CD14-positive monocyte (primary cell): ENCODE data around the gene PWWP2B. TPM values are rescaled to one million over a fixed set of nuclear protein-coding genes. Genes with fewer than 3 reads are reported as not detected.
"Not testable (repeated sequence)": the region's sequence is repeated elsewhere in the genome, so short reads cannot be mapped to it uniquely, and the experiment has no call there.

Source experiments
- DNase-seq, 3 donors: peaks; one replicate each; pipeline ENCODE4 v3.0.0-alpha.2; 2011 to 2022
- H2AFZ ChIP-seq: 2 replicates; pipeline ENCODE4 v1.6.0; 2012; ENCODE audit warnings: mild to moderate bottlenecking, low read depth, low read length, inconsistent platforms; ENCODE audit not compliant: insufficient read depth, poor library complexity, severe bottlenecking
- H3K27ac ChIP-seq, 2 donors: 1 replicate in 1 of 2; 2 replicates in 1 of 2; pipeline ENCODE4 v1.5.1; 2012 to 2013; ENCODE audit warnings: low read length in 2 of 2, control low read depth in 1 of 2, inconsistent platforms in 1 of 2, low read depth in 1 of 2, mild to moderate bottlenecking in 1 of 2
- H3K27me3 ChIP-seq, 2 donors: one replicate each; pipeline versions ENCODE4 v1.6.0 to v1.6.1; 2011 to 2013; ENCODE audit warnings: low read length in 2 of 2; ENCODE audit not compliant: control insufficient read depth in 2 of 2, insufficient read depth in 2 of 2
- H3K36me3 ChIP-seq, 2 donors: replicated peaks in 1 of 2; 1 replicate in 1 of 2; 2 replicates in 1 of 2; pipeline versions ENCODE4 v1.5.1 to v1.6.1; 2012 to 2013; ENCODE audit warnings: low read length in 2 of 2, control low read depth in 1 of 2, inconsistent platforms in 1 of 2, mild to moderate bottlenecking in 1 of 2; ENCODE audit not compliant: insufficient read depth in 2 of 2, control insufficient read depth in 1 of 2
- H3K4me1 ChIP-seq, 2 donors: 1 replicate in 1 of 2; 2 replicates in 1 of 2; pipeline versions ENCODE4 v1.5.1 to v1.6.1; 2012 to 2013; ENCODE audit warnings: low read length in 2 of 2, control low read depth in 1 of 2, inconsistent platforms in 1 of 2, mild to moderate bottlenecking in 1 of 2, moderate library complexity in 1 of 2; ENCODE audit not compliant: insufficient read depth in 2 of 2, control insufficient read depth in 1 of 2
- H3K4me2 ChIP-seq: replicated peaks from 2 replicates; pipeline ENCODE3; 2012; ENCODE audit warnings: low read length, moderate library complexity, mild to moderate bottlenecking; ENCODE audit not compliant: poor library complexity, severe bottlenecking; ENCODE audit errors: extremely low read depth
- H3K4me3 ChIP-seq, 3 experiments: fragments of 200-600 bp in 1 of 3; sonication (generic) in 1 of 3; replicated peaks in 1 of 3; 1 replicate in 2 of 3; 2 replicates in 1 of 3; pipeline ENCODE4 v1.5.1; 2011 to 2013; ENCODE audit warnings: low read length in 3 of 3, mild to moderate bottlenecking in 3 of 3, control low read depth in 2 of 3, low read depth in 2 of 3, inconsistent platforms in 1 of 3, moderate library complexity in 1 of 3
- H3K79me2 ChIP-seq: 2 replicates; pipeline ENCODE4 v1.6.0; 2012; ENCODE audit warnings: mild to moderate bottlenecking, control low read depth, inconsistent platforms, low read length, moderate library complexity; ENCODE audit not compliant: insufficient read depth
- H3K9ac ChIP-seq: 2 replicates; pipeline ENCODE4 v1.6.0; 2017; ENCODE audit warnings: low read length, mild to moderate bottlenecking; ENCODE audit not compliant: insufficient read depth, poor library complexity, severe bottlenecking
- H3K9me3 ChIP-seq, 2 donors: replicated peaks in 1 of 2; 1 replicate in 1 of 2; 2 replicates in 1 of 2; pipeline versions ENCODE4 v1.5.1 to v1.6.1; 2012 to 2013; ENCODE audit warnings: low read length in 2 of 2, control low read depth in 1 of 2; ENCODE audit not compliant: control insufficient read depth in 1 of 2, insufficient read depth in 1 of 2
- H4K20me1 ChIP-seq: 2 replicates; pipeline ENCODE4 v1.6.0; 2012; ENCODE audit warnings: mild to moderate bottlenecking, low read length, control low read depth, moderate library complexity; ENCODE audit not compliant: insufficient read depth
- H3K27ac Mint-ChIP-seq, 7 donors: one replicate each; pipeline ENCODE4 v1.8.0; 2020; ENCODE audit warnings: mild to moderate bottlenecking in 7 of 7, mixed read lengths in 7 of 7, moderate library complexity in 6 of 7, inconsistent platforms in 2 of 7
- H3K27me3 Mint-ChIP-seq, 3 donors: one replicate each; pipeline ENCODE4 v1.8.0; 2021 to 2022; ENCODE audit warnings: low read depth in 3 of 3, mild to moderate bottlenecking in 3 of 3, mixed read lengths in 3 of 3, moderate library complexity in 3 of 3, inconsistent platforms in 1 of 3
- H3K36me3 Mint-ChIP-seq, 2 donors: one replicate each; pipeline ENCODE4 v1.8.0; 2020; ENCODE audit warnings: mixed read lengths in 2 of 2, inconsistent platforms in 1 of 2, mild to moderate bottlenecking in 1 of 2
- H3K4me1 Mint-ChIP-seq: one replicate; pipeline ENCODE4 v1.8.0; 2020; ENCODE audit warnings: mild to moderate bottlenecking, mixed read lengths
- H3K4me3 Mint-ChIP-seq, 2 donors: one replicate each; pipeline ENCODE4 v1.8.0; 2020; ENCODE audit warnings: mild to moderate bottlenecking in 2 of 2, mixed read lengths in 2 of 2, moderate library complexity in 1 of 2
- H3K9me3 Mint-ChIP-seq, 7 donors: one replicate each; pipeline ENCODE4 v1.8.0; 2020 to 2022; ENCODE audit warnings: mixed read lengths in 7 of 7, mild to moderate bottlenecking in 6 of 7, moderate library complexity in 6 of 7, inconsistent platforms in 2 of 7
- WGBS: methylation state at CpG from one replicate; pipeline ENCODE4 v1.1.5; 2013; ENCODE audit warnings: missing lambda C conversion rate; ENCODE audit not compliant: insufficient coverage; 5-methylcytosine and 5-hydroxymethylcytosine counted together
- intact Hi-C, 2 donors: fragments of 100-400 bp; cut with micrococcal nuclease; formaldehyde crosslinking; loops; one replicate each; pipeline versions ENCODE4 v1.15.0 to v1.15.1; 2023
- polyA plus RNA-seq, 3 donors: library from polyadenylated mRNA; depleted of rRNA in 1 of 3; unstranded in 2 of 3; stranded (reverse) in 1 of 3; fragments of 300-500 nt in 2 of 3; fragments of >200 nt in 1 of 3; fragmentation: Illumina TruSeq in 2 of 3; gene quantifications; 1 replicate in 2 of 3; 2 replicates in 1 of 3; pipeline ENCODE4 v1.2.3, GENCODE V29; 2012 to 2021
- TF ChIP-seq, protein P1 (sequence below): fragments of 200-600 bp; IDR thresholded peaks from one replicate; pipeline ENCODE4 v1.8.0; 2022; ENCODE audit warnings: antibody characterized with exemption, mild to moderate bottlenecking

PWWP2B gene
- polyA plus RNA-seq, 3 donors: 2.4 to 6.9 (median 2.7) TPM

DNA sequence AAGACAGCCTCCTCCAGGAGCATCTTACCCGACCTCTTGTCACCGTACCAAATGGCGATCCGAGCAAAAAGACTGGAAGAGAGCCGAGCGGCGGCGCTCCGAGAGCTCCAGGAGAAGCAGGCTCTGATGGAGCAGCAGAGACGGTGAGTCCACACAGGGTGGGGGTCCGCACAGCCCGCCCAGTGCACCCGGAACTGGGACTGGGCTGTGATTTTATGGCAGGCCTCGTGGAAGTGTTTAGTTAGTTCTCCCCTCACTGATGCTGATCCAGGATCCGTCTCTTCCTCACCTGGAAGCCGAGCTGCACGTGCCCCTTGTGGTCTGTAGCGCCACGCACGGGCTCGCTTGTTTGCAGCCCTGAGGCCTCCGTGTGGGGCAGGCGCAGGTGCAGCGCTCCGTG, 45.4 kb upstream of the PWWP2B start:
- intact Hi-C loops: loop anchor here (1.0 to 5.0 kb wide), 3 partner anchors 44 to 129 kb away; partner anchors contain the start of gene STK32C (in 1 of the 2)
- peak overlapping the region in 1 of 7 donors; percentile 25 for H3K27ac Mint-ChIP-seq
- no peak overlapping the region for H3K4me3 ChIP-seq
- H3K9me3 ChIP-seq: no peaks in the 10 kb centered on the region
- no peak for DNase-seq
- peaks cover 43 to 45% of the 10 kb centered on the region in 2 donors for H3K36me3 Mint-ChIP-seq
- no peak overlapping the region for H3K9ac ChIP-seq
- no peaks in the 10 kb centered on the region for H4K20me1 ChIP-seq
- no peaks in the 10 kb centered on the region for H3K79me2 ChIP-seq
- peaks cover 7 to 38% of the 10 kb centered on the region in 2 donors for H3K36me3 ChIP-seq
- H3K27ac ChIP-seq: no peak overlapping the region
- WGBS: 98% methylated on average over 11 of the region's 25 CpGs
- TF ChIP-seq, protein P1, sequence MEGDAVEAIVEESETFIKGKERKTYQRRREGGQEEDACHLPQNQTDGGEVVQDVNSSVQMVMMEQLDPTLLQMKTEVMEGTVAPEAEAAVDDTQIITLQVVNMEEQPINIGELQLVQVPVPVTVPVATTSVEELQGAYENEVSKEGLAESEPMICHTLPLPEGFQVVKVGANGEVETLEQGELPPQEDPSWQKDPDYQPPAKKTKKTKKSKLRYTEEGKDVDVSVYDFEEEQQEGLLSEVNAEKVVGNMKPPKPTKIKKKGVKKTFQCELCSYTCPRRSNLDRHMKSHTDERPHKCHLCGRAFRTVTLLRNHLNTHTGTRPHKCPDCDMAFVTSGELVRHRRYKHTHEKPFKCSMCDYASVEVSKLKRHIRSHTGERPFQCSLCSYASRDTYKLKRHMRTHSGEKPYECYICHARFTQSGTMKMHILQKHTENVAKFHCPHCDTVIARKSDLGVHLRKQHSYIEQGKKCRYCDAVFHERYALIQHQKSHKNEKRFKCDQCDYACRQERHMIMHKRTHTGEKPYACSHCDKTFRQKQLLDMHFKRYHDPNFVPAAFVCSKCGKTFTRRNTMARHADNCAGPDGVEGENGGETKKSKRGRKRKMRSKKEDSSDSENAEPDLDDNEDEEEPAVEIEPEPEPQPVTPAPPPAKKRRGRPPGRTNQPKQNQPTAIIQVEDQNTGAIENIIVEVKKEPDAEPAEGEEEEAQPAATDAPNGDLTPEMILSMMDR: no peak
- no peaks in the 10 kb centered on the region for H3K9me3 Mint-ChIP-seq
- H2AFZ ChIP-seq: no peak overlapping the region
- H3K27me3 Mint-ChIP-seq: peaks cover 0 to 2% (median 2%) of the 10 kb centered on the region in 3 donors
- no peaks in the 10 kb centered on the region for H3K27me3 ChIP-seq
- H3K4me1 ChIP-seq: peaks cover 2% of the 10 kb centered on the region in 2 donors
- H3K4me1 Mint-ChIP-seq: peaks cover 9% of the 10 kb centered on the region
- no peak overlapping the region for H3K4me2 ChIP-seq
- no peak overlapping the region for H3K4me3 Mint-ChIP-seq

DNA sequence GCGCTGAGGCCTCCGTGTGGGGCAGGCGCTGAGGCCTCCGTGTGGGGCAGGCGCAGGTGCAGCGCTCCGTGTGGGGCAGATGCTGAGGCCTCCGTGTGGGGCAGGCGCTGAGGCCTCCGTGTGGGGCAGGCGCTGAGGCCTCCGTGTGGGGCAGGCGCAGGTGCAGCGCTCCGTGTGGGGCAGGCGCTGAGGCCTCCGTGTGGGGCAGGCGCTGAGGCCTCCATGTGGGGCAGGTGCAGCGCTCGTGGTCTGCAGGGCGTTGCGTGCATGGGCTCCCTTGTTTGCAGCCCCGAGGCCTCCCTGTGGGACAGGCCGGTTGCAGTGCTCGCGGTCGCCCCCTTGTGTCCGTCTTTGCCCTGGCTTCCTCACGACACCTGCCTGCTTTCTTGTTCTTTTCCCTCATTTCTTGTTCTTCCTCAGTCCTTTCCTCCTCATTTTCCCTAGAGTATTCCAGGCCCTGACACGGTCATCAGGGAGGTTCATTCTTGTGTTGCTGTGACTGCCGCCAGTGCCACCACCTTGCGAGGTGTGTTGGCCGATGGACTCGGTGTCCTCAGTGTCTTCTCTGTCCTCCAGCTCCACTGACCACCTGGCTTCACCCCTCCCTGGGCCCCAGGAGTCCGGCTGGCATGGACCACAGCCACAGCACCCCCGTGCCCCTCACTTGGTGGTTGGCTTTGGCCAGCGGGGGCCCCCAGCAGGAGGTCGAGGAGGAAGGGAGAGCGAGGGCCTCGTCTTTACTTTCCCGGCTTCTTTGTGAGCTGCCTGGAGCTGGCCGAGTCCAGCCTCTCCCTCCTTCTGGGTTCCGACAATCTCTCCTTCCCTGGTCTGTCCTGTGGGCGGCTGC, 44.3 kb upstream of the PWWP2B start:
- H3K4me1 ChIP-seq, H3K4me3 ChIP-seq, H3K9ac ChIP-seq, H3K27me3 ChIP-seq, H3K27ac Mint-ChIP-seq, H3K27me3 Mint-ChIP-seq, H3K27ac ChIP-seq, H3K79me2 ChIP-seq, H3K9me3 Mint-ChIP-seq, H3K9me3 ChIP-seq, H2AFZ ChIP-seq, H4K20me1 ChIP-seq, H3K4me3 Mint-ChIP-seq, H3K4me2 ChIP-seq: not testable (repeated sequence)
- intact Hi-C loops: loop anchor here (2.0 to 5.0 kb wide), 2 partner anchors 45 to 130 kb away; partner anchors contain the start of gene STK32C (in 1 of the 2)
- 48% methylated on average over 33 of the region's 44 CpGs for WGBS
- Mint-ChIP-seq H3K36me3 (peaks cover 38 to 49% of the 10 kb centered on the region in 2 donors), H3K4me1 (peaks cover 17% of the 10 kb centered on the region)
- peaks cover 7 to 42% of the 10 kb centered on the region in 2 donors for H3K36me3 ChIP-seq
- DNase-seq: peak; percentile 43 to 61 (median 50)
- TF ChIP-seq, protein P1: peak; percentile 96
